Neutrophil (primary cell): ENCODE data around the gene DUSP16.

Experiments used
- H3K27ac ChIP-seq: fragments of 200-600 bp; sonication (generic); 2 replicates; pipeline ENCODE4 v1.5.1; 2016; ENCODE audit warnings: mild to moderate bottlenecking, moderate library complexity
- H3K27me3 ChIP-seq: fragments of 200-600 bp; sonication (generic); 2 replicates; pipeline ENCODE4 v1.6.0; 2016; ENCODE audit warnings: mild to moderate bottlenecking
- H3K36me3 ChIP-seq: fragments of 200-600 bp; sonication (generic); 2 replicates; pipeline ENCODE4 v1.5.1; 2017
- H3K4me1 ChIP-seq, 2 experiments: fragments of 200-600 bp in 1 of 2; sonication (generic) in 1 of 2; 1 replicate in 1 of 2; 2 replicates in 1 of 2; pipeline versions ENCODE4 v1.5.1 to v1.6.1; 2013 to 2016; ENCODE audit warnings: low read depth in 1 of 2, low read length in 1 of 2, mild to moderate bottlenecking in 1 of 2, moderate library complexity in 1 of 2; ENCODE audit not compliant: control insufficient read depth in 1 of 2, insufficient read depth in 1 of 2
- H3K4me3 ChIP-seq, 2 experiments: fragments of 200-600 bp in 1 of 2; sonication (generic) in 1 of 2; 1 replicate in 1 of 2; 2 replicates in 1 of 2; pipeline ENCODE4 v1.5.1; 2013 to 2016; ENCODE audit warnings: low read depth in 1 of 2, low read length in 1 of 2, mild to moderate bottlenecking in 1 of 2, moderate library complexity in 1 of 2
- H3K9me3 ChIP-seq: fragments of 200-600 bp; sonication (generic); 2 replicates; pipeline ENCODE4 v1.5.1; 2016
- TF ChIP-seq, protein P1 (sequence below): fragments of 200-600 bp; sonication (generic); IDR thresholded peaks from 2 replicates; pipeline ENCODE4 v1.5.1; 2016; ENCODE audit warnings: antibody characterized with exemption

DUSP16 gene

DNA sequence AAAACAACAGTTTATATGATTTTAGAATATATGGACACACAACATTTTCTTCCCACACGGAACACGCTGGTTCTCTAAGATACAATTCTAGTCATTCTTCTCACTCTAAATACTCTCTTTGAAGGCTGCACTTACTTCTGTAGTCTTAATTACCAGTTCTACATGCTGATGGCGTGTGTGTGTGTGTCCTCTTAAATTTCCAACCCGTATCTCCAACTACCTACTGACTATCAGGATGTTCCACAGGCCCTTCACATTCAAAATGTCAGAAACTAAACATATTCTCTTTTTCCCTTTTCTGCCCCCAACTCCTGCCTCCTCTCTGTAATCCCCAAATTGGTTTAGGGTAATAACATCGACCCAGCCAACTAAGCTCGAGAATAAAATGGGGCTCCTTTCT lies 75.2 kb downstream of the DUSP16 start:
- TF ChIP-seq, protein P1, sequence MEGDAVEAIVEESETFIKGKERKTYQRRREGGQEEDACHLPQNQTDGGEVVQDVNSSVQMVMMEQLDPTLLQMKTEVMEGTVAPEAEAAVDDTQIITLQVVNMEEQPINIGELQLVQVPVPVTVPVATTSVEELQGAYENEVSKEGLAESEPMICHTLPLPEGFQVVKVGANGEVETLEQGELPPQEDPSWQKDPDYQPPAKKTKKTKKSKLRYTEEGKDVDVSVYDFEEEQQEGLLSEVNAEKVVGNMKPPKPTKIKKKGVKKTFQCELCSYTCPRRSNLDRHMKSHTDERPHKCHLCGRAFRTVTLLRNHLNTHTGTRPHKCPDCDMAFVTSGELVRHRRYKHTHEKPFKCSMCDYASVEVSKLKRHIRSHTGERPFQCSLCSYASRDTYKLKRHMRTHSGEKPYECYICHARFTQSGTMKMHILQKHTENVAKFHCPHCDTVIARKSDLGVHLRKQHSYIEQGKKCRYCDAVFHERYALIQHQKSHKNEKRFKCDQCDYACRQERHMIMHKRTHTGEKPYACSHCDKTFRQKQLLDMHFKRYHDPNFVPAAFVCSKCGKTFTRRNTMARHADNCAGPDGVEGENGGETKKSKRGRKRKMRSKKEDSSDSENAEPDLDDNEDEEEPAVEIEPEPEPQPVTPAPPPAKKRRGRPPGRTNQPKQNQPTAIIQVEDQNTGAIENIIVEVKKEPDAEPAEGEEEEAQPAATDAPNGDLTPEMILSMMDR: no peak
- Histone ChIP-seq H3K4me1 (peaks cover 16 to 26% of the 10 kb centered on the region in 2 experiments), H3K27ac (no peak overlapping the region), H3K9me3 (no peaks in the 10 kb centered on the region), H3K36me3 (peaks cover 24% of the 10 kb centered on the region), H3K4me3 (no peak overlapping the region), H3K27me3 (no peaks in the 10 kb centered on the region)

DNA sequence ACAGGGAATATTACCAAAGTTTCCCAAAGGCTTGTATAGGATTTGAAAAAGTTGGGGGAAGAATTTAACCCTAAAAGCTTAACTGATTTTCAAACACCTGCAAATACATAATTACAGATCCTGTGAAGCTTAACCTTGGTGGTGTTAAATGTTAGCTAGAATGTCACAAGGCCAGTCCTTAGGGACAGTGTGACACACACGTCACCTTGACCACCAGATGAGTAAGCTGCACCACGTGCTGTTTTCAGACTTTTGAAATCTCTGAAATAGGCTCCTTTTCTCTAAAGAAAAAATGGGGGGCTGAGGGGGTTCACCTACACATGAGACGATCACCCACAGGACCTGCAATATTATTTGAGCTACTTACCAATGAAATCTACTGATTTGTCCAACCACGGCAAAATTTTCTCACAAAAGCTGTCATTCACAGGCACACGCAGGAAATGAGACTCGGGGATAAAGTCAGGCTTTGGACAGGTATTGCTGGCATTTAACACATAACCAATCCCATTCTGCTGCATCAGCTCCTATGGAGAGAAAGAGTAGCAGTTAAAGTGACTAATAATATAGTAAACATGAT lies 75.9 kb downstream of the DUSP16 start:
- Histone ChIP-seq H3K4me1 (peaks cover 20 to 26% of the 10 kb centered on the region in 2 experiments), H3K27me3 (no peaks in the 10 kb centered on the region), H3K36me3 (peaks cover 24% of the 10 kb centered on the region), H3K4me3 (no peak overlapping the region), H3K27ac (no peak overlapping the region), H3K9me3 (no peaks in the 10 kb centered on the region)
- TF ChIP-seq, protein P1: no peak

DNA sequence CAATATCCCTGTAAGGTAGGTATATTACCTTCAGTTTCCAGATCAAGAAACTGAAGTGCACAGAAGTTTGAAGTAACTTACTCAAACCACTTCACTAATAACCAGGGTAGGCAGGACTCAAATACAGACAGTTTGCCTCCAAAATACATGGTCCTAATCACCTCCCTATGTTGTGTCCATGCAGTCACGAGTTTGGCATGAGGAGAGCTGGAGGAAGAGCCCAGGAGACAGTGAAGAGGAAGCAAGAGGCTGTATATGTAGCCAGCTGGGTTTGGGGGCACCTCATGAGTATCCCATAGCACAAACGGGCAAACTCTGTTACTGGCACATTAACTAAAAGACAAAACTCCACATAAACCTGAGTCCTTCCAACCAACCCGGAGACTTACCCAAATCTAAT lies 79.2 kb downstream of the DUSP16 start:
- H3K36me3 ChIP-seq: peaks cover 37% of the 10 kb centered on the region
- peaks cover 24 to 32% of the 10 kb centered on the region in 2 experiments for H3K4me1 ChIP-seq
- TF ChIP-seq, protein P1: no peak
- H3K27me3 ChIP-seq: no peaks in the 10 kb centered on the region
- H3K4me3 ChIP-seq: no peak overlapping the region
- H3K9me3 ChIP-seq: no peaks in the 10 kb centered on the region
- H3K27ac ChIP-seq: peak overlapping the region; percentile 77

DNA sequence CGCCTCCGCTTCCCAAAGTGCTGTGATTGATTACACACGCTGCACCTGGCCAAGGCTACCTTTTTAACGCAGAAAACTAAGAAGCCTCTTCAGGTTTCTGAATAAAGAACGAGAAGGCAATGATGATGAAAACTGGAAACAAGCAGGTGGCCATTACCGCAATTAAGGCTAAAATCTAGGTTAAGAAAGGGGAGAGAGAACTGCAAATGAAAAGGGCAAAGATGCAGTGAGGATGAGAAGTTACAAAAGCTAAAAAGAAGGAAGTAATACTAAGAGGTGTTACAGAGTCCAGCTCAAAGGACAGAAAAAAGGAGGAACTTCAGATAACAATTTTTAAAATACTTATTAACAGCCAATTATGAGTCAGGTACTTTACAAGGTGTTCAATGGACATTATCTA lies 79.7 kb downstream of the DUSP16 start:
- Histone ChIP-seq H3K4me1 (peaks cover 24 to 32% of the 10 kb centered on the region in 2 experiments), H3K27me3 (no peaks in the 10 kb centered on the region), H3K27ac (peak overlapping the region; percentile 77), H3K36me3 (peaks cover 35% of the 10 kb centered on the region), H3K4me3 (no peak overlapping the region), H3K9me3 (no peaks in the 10 kb centered on the region)
- TF ChIP-seq, protein P1: no peak

DNA sequence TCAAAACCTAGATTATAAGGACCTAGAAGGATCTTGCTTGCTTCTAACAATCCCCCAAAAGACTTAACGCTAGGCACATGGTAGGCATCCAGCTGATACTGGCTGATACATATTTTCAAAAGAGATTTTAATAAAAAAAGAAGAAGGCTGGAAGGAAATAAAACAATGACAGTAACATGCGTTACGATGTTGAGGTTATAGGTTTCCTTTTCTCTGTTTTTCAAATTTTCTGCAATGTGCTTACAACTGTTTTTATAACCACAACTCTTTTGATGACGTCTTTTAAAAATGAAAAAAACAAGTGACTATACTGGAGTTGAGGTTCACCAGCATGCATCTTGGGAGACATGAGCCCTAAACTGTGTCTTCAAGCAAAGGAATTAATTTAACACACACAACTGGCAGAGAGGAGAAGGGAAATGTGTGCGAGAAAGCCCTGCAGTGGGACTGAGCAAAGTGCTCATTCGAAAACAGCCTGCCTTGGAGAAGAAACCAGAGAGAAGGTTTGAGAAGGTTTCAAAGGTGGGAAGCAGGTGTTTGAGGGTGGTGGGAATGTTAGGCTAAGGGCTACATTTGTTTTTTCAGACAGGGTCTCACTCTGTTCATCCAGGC lies 80.4 kb downstream of the DUSP16 start:
- Histone ChIP-seq H3K27ac (peak overlapping the region; percentile 77), H3K27me3 (no peaks in the 10 kb centered on the region), H3K4me1 (peaks cover 24 to 32% of the 10 kb centered on the region in 2 experiments), H3K4me3 (no peak overlapping the region), H3K36me3 (peaks cover 40% of the 10 kb centered on the region), H3K9me3 (no peaks in the 10 kb centered on the region)
- TF ChIP-seq, protein P1: no peak
